Activated T-cell treated with anti-CD3 and anti-CD28 coated beads for 4 hours (primary cell): ENCODE data around the gene STAT1.
"Not testable (repeated sequence)": the region's sequence is repeated elsewhere in the genome, so short reads cannot be mapped to it uniquely, and the experiment has no call there.

Experiments used
- DNase-seq: peaks from one replicate; pipeline ENCODE4 v3.0.0-alpha.2; 2020

Gene STAT1

GRCh38 chr2:191006297-191006696 is 7.7 kb downstream of the STAT1 start:
- DNase-seq: no peak

DNA sequence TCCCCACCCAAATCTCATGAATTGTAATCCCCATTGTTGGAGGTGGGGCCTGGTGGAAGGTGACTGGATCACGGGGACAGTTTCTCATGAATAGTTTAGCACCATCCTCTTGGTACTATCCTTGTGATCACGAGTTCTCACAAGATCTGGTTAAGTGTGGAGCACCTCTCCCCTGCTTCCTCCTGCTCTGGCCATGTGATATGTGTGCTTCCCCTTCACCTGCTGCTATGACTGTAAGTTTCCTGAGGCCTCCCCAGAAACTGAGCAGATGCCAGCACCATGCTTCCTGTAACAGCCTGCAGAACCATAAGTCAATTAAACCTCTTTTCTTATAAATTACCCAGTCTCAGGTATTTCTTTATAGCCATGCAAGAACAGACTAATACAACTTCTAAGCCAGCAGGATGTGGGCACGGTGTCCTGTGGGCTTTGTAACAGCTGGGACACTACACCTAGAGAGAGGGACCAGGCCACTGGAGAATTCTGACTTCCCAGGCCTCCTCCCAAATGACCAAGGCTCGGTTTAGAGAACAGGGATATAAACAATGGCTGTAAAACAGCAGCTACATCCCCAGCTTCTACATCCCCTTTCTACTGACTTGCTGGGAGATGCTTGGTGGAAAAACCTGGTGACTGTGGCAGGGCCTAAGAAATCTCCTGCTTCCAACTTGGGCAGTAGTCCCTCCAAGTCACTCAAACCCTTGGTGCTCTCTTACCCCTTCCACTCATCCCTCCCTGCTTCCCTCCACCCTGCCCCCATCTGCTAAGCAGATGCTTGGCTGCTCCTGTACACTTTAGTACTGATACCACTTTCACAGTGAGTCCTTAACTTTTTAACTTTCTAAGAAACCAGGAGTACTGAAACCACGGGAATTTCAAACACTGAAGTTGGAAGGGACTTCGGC is 10.3 kb downstream of the STAT1 start:
- DNase-seq: no peak

GRCh38 chr2:191001624-191002023 is 12.3 kb downstream of the STAT1 start:
- DNase-seq: no peak

- no peak for DNase-seq
Observed at GRCh38 chr2:191001032-191001431, 12.9 kb downstream of the STAT1 start.

- no peak for DNase-seq
Observed at GRCh38 chr2:190999949-191000665, 13.9 kb downstream of the STAT1 start.

DNA sequence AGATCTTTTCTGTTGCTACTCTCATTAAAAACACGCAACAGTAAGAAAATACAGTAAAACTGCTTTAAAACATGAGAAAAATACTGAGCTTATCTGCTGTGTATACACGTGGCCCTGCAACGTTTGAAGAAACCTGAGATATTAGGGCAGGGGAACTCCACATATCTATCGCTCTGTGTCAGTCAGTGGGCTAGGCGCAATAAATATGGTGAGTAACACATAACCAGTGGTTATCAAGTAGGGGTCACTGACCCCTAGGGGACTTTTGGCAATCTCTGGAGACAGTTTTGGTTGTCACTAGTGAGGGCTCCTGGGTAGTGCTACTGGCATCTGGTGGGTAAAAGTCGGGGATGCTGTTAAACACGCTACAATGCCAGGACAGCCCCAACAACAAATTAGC is 14.9 kb downstream of the STAT1 start:
- no peak for DNase-seq

DNA sequence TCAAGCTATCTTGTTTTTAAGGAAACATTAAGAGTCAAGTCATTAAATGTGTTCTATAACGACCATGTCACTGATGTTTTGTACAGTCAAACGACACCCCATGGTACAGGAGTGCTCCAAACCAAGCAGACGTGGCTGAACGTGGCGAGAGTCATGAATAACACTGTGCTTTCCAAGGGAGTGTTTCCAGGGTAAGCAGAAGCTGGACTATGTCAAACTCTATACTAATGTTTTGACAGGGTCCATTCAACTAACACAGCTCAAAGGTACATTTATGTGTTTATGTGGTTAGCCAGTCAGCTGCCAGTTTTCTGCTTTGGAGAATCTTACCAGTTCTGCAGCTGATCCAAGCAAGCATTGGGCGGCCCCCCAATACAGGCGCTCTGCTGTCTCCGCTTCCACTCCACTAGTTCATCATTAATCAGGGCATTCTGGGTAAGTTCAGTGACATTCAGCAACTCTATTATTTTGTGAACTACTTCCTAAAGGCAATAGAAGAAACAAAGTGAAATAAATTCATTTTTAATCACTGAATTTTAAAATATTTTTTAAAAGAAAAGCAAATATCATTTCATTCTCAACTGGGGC is 16.4 kb downstream of the STAT1 start:
- DNase-seq: no peak

GRCh38 chr2:190996947-190997346 is 17.0 kb downstream of the STAT1 start:
- DNase-seq: no peak

- no peak for DNase-seq
Observed at GRCh38 chr2:190996338-190996946, 17.5 kb downstream of the STAT1 start.

DNA sequence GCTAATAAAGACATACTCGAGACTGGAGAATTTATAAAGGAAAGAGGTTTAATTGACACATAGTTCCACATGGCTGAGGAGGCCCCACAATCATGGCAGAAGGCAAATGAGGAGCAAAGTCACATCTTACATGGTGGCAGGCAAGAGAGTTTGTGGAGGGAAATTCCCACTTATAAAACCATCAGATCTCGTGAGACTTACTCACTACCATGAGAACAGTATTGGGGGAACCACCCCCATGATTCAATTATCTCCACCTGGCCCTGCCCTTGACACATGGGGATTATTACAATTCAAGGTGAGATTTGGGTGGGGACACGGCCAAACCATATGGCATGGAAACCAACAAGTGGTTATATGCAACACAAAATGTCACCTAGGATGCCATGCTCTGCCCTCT is 18.7 kb downstream of the STAT1 start:
- DNase-seq: not testable (repeated sequence)

DNA sequence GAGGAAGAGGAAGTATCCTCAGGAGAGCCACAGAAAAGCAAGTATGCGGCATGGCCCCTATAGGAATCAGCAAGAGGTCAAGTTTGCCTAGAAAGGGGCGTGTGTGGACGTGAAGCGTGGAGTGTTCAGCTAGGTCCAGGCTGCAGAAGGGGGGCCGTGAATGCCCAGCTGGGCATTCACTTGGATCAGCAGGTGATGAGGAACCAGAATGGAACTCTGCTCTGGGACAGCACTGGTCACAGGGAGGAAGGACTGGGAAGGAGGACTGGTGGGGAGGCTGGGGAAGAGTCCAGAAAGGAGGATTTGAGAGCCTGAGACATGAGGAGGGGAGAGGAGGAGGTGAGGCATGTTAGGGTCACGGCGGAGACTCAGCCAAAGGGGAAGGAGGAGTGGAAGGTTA is 19.8 kb downstream of the STAT1 start:
- no peak for DNase-seq

DNA sequence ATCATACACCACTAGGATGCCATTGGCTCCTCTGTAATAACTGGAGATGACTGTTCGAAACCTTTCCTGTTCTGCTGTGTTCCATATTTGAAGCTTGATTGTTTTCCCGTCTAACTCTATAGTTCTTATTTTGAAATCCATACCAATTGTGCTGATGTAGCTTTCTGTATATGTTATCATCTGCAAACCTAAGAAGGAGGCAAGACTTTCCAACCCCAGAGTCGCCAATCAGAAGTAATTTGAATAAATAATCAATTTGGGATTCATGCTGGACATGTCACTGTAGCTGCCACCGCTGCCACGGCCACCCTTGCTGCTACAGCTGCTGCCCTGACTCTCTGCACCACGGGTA is 20.7 kb downstream of the STAT1 start:
- no peak for DNase-seq

GRCh38 chr2:190990132-190990531 is 23.8 kb downstream of the STAT1 start:
- no peak for DNase-seq

- DNase-seq: no peak
Observed at GRCh38 chr2:190988910-190989309, 25.1 kb downstream of the STAT1 start.

DNA sequence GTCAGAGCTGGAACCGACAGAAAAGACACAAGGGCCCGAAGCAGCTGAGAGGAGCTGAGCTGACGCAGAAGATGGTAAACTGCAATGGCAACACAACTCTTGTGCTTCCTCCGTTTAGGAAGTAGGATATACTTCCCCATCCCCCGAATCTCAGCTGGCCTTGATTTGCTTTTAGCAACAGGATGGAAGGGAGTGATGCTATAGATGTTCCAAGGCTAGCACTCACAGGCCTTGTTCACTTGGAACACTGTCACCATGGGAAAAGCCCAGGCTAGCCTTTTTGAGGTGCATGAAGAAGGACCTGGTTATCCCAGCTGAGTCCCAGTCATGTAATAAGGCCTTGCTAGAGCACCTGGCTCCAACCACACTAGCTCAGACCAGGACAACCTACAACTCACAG is 26.0 kb downstream of the STAT1 start:
- DNase-seq: no peak

GRCh38 chr2:190987116-190987515 is 26.9 kb downstream of the STAT1 start:
- no peak for DNase-seq

DNA sequence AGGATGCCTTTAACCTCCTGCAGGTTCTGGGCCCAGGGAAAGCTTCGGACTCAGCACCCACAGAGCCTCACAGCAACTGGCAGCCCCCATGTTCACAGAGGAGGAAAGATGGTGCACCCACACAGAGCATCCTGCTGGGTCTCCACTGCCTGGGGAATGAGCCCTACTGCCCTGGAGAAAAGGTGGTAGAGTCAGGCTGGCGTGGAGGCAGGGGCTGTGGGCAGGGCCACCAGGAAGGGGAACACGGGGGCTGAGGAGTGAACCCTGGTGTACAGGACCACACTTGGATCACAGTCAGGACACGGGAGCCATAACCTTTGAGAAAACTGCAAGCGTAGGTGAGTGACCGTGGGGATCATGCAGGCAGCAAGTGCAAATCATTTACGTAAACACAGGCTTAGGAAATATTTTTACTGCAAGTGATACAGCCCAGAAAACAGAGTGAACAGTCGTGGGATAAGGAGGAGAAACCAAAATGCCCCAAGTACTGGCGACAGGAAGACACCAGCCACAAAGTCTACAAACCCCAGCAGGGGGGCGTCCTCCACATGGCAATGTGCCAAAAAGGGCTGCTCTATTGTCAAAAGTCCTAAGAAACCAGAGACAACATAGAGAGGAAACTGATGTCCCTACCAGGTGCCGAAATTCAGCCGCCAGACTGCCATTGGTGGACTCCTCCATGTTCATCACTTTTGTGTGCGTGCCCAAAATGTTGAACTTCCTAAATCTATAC is 27.6 kb downstream of the STAT1 start:
- DNase-seq: no peak

- DNase-seq: no peak
Observed at GRCh38 chr2:190984595-190984994, 29.4 kb downstream of the STAT1 start.

DNA sequence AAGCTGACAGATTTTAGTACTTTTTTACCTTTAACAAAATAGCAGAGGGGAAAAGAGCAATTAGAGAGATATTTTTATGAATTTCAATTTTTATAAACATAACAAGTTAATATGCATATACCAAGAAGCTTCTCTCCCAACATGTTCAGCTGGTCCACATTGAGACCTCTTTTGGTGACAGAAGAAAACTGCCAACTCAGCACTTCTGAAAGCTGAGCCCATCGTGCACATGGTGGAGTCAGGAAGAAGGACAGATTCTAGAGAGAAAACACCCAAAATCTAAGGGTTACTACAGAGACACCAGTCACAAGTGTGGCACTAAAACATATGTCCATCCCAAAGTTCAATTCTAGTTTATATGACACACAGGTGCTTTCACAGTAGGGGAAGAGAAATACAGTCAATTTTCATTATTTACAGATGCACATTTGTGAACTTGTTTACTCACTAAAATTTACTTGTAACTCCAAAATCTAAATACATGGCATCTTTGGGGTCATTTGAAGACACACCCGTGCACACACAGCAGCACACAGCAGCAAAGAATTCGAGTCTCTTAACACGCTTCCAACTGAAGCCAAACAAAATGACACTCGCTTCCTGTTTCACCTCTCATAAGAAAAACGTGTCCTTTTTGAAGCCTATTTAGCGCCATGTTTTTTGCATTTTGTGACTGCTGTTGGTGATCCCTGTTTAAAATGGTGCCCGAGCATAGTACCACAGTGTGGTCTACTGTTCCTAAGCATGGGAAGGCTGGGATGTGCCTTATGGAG is 31.5 kb downstream of the STAT1 start:
- DNase-seq: no peak

DNA sequence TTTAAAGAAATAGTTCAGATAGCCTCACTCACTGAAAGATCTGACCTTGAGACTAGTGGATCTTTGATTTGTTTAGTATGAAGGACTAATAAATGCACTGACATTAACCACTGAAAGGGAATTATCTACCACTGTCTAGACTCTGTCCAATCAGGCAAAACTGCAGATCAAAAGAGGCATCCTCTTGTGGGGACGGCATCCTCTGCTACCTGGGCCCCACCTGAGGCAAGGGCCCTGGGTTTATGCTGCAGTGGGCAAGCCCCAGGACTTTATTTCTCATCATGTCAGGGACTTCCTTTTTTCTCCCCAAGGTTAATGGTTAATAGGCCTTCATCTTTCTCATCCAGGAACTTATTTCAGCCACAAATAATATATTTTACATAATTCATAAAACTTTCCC is 32.2 kb downstream of the STAT1 start:
- DNase-seq: no peak

DNA sequence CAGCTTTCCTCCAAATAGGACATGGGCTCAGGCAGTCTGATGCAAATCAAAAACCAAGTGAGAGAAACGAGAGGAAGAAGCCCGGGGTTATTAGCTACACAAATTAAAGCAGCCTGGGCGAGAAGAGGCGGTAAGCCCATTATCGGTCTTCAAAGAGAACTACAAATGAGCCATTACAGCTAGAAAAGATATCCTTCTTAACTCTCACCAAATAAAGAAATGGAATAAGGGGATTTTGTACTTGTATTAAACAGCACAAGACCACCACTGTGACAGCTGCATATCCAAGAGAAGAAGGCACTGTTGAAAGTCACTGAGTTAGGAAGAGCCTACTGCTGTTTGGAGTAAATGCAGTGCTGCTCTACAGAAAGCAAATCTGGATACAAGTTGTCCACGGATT is 32.6 kb downstream of the STAT1 start:
- DNase-seq: no peak

- no peak for DNase-seq
Observed at GRCh38 chr2:190980630-190981209, 33.3 kb downstream of the STAT1 start.
